ENCODE measurements around the gene RBPJ. TPM values are rescaled to one million over a fixed set of nuclear protein-coding genes. Genes with fewer than 3 reads are reported as not detected.
"Not testable (repeated sequence)": the region's sequence is repeated elsewhere in the genome, so short reads cannot be mapped to it uniquely, and the experiment has no call there.

The RBPJ gene
- total RNA-seq, 1 experiment from 2014 or later = 59.8 TPM

GRCh38 chr4:26355392-26356052 is 34.7 kb downstream of the RBPJ start:
- ChIA-PET POLR2A (ENCODE audit: low non-redundant PET) (no interaction called here), CTCF (no interaction called here)
- no peak overlapping the region for H3K27ac ChIP-seq (ENCODE audit: low read depth, low read length, poor library complexity, severe bottlenecking)
- H3K27me3 ChIP-seq (replicated peaks; ENCODE audit: insufficient read depth, low read depth, low read length, poor library complexity) = no peaks in the 10 kb centered on the region
- TF ChIP-seq EZH2 (IDR thresholded peaks at IDR 0.05; ENCODE audit: borderline replicate concordance, low read depth, low read length, poor library complexity, severe bottlenecking) = no peak
- TF ChIP-seq CTCF (conservative IDR thresholded peaks at IDR 0.05; ENCODE audit: low read depth, low read length) = no peak
- intact Hi-C loops (cut with micrococcal nuclease; ENCODE audit: unreplicated experiment) = no loop called here
- peaks cover 5% of the 10 kb centered on the region for H3K4me1 ChIP-seq (ENCODE audit: insufficient read depth, low read length, poor library complexity, severe bottlenecking)
- H3K9me3 ChIP-seq (ENCODE audit: low read depth, low read length, poor library complexity, severe bottlenecking) = no peaks in the 10 kb centered on the region
- H3K36me3 ChIP-seq (ENCODE audit: insufficient read depth, low read length, poor library complexity, severe bottlenecking) = no peaks in the 10 kb centered on the region
- no peak for DNase-seq (ENCODE audit: low spot score)
- BruUV-seq (replicated peaks) = no TSS peak
- H3K4me3 ChIP-seq (ENCODE audit: low read depth, low read length, poor library complexity, severe bottlenecking) = no peak overlapping the region

GRCh38 chr4:26356081-26356501 is 35.3 kb downstream of the RBPJ start:
- no peak overlapping the region for H3K27ac ChIP-seq (ENCODE audit: low read depth, low read length, poor library complexity, severe bottlenecking)
- intact Hi-C loops (cut with micrococcal nuclease; ENCODE audit: unreplicated experiment) = no loop called here
- no TSS peak for BruUV-seq (replicated peaks)
- H3K4me3 ChIP-seq (ENCODE audit: low read depth, low read length, poor library complexity, severe bottlenecking) = no peak overlapping the region
- ChIA-PET POLR2A (ENCODE audit: low non-redundant PET) (no interaction called here), CTCF (no interaction called here)
- TF ChIP-seq CTCF (conservative IDR thresholded peaks at IDR 0.05; ENCODE audit: low read depth, low read length) (no peak), EZH2 (IDR thresholded peaks at IDR 0.05; ENCODE audit: borderline replicate concordance, low read depth, low read length, poor library complexity, severe bottlenecking) (no peak)
- H3K9me3 ChIP-seq (ENCODE audit: low read depth, low read length, poor library complexity, severe bottlenecking) = no peaks in the 10 kb centered on the region
- no peaks in the 10 kb centered on the region for H3K27me3 ChIP-seq (replicated peaks; ENCODE audit: insufficient read depth, low read depth, low read length, poor library complexity)
- peaks cover 5% of the 10 kb centered on the region for H3K4me1 ChIP-seq (ENCODE audit: insufficient read depth, low read length, poor library complexity, severe bottlenecking)
- H3K36me3 ChIP-seq (ENCODE audit: insufficient read depth, low read length, poor library complexity, severe bottlenecking) = no peaks in the 10 kb centered on the region
- no peak for DNase-seq (ENCODE audit: low spot score)

- intact Hi-C loops (cut with micrococcal nuclease; ENCODE audit: unreplicated experiment) = not testable (repeated sequence)
Measured at GRCh38 chr4:26359521-26359920, 38.7 kb downstream of the RBPJ start.

GRCh38 chr4:26360273-26360672 is 39.5 kb downstream of the RBPJ start:
- no peak overlapping the region for H3K27ac ChIP-seq (ENCODE audit: low read depth, low read length, poor library complexity, severe bottlenecking)
- no peaks in the 10 kb centered on the region for H3K27me3 ChIP-seq (replicated peaks; ENCODE audit: insufficient read depth, low read depth, low read length, poor library complexity)
- H3K4me3 ChIP-seq (ENCODE audit: low read depth, low read length, poor library complexity, severe bottlenecking) = no peak overlapping the region
- peaks cover 5% of the 10 kb centered on the region for H3K4me1 ChIP-seq (ENCODE audit: insufficient read depth, low read length, poor library complexity, severe bottlenecking)
- no TSS peak for BruUV-seq (replicated peaks)
- ChIA-PET POLR2A (ENCODE audit: low non-redundant PET) (no interaction called here), CTCF (no interaction called here)
- no peaks in the 10 kb centered on the region for H3K9me3 ChIP-seq (ENCODE audit: low read depth, low read length, poor library complexity, severe bottlenecking)
- H3K36me3 ChIP-seq (ENCODE audit: insufficient read depth, low read length, poor library complexity, severe bottlenecking) = no peaks in the 10 kb centered on the region
- no peak for TF ChIP-seq CTCF (conservative IDR thresholded peaks at IDR 0.05; ENCODE audit: low read depth, low read length)
- TF ChIP-seq EZH2 (IDR thresholded peaks at IDR 0.05; ENCODE audit: borderline replicate concordance, low read depth, low read length, poor library complexity, severe bottlenecking) = no peak
- intact Hi-C loops (cut with micrococcal nuclease; ENCODE audit: unreplicated experiment) = no loop called here
- DNase-seq (ENCODE audit: low spot score) = no peak

More at GRCh38 chr4:26359521-26359920, 38.7 kb downstream of the RBPJ start:
- H3K36me3 ChIP-seq (ENCODE audit: insufficient read depth, low read length, poor library complexity, severe bottlenecking); H3K4me3 ChIP-seq (ENCODE audit: low read depth, low read length, poor library complexity, severe bottlenecking); DNase-seq (ENCODE audit: low spot score); H3K9me3 ChIP-seq (ENCODE audit: low read depth, low read length, poor library complexity, severe bottlenecking); BruUV-seq (replicated peaks); H3K27ac ChIP-seq (ENCODE audit: low read depth, low read length, poor library complexity, severe bottlenecking); H3K27me3 ChIP-seq (replicated peaks; ENCODE audit: insufficient read depth, low read depth, low read length, poor library complexity); H3K4me1 ChIP-seq (ENCODE audit: insufficient read depth, low read length, poor library complexity, severe bottlenecking); POLR2A ChIA-PET (ENCODE audit: low non-redundant PET); CTCF ChIA-PET: not testable (repeated sequence)
